NT2/D1 (cell line): ENCODE measurements around the gene FAM83D.

Experiments used
- YY1 ChIP-seq: IDR thresholded peaks from 2 replicates; pipeline ENCODE4 v1.6.1; 2011; ENCODE audit not compliant: insufficient read length, insufficient read depth
- ZNF274 ChIP-seq: IDR thresholded peaks from 2 replicates; pipeline ENCODE4 v1.6.1; 2011; ENCODE audit warnings: mild to moderate bottlenecking, low read depth, low read length

GRCh38 chr20:38963745-38964144, 37.5 kb downstream of the FAM83D start:
- TF ChIP-seq ZNF274, result no peak
- TF ChIP-seq YY1, result no peak
